ENCODE measurements around the gene SLC5A2.

DNA sequence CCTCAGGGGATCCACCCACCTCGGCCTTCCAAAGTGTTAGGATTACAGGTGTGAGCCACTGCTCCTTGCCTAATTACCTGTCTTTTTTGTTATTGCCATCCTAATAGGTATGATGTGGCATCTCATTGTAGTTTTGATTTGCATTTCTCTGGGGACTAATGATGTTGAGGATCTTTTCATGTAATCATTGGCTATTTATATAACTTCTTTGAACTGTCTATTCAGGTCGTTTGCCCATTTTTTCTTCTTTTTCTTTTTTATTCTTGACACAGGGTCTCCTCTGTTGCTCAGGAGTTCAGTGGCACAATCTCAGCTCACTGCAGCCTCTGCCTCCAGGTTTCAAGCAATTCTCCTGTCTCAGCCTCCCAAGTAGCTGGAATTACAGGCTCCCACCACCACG lies 12.3 kb upstream of the SLC5A2 start:
- TF ChIP-seq, protein P1, sequence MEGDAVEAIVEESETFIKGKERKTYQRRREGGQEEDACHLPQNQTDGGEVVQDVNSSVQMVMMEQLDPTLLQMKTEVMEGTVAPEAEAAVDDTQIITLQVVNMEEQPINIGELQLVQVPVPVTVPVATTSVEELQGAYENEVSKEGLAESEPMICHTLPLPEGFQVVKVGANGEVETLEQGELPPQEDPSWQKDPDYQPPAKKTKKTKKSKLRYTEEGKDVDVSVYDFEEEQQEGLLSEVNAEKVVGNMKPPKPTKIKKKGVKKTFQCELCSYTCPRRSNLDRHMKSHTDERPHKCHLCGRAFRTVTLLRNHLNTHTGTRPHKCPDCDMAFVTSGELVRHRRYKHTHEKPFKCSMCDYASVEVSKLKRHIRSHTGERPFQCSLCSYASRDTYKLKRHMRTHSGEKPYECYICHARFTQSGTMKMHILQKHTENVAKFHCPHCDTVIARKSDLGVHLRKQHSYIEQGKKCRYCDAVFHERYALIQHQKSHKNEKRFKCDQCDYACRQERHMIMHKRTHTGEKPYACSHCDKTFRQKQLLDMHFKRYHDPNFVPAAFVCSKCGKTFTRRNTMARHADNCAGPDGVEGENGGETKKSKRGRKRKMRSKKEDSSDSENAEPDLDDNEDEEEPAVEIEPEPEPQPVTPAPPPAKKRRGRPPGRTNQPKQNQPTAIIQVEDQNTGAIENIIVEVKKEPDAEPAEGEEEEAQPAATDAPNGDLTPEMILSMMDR (conservative IDR thresholded peaks at IDR 0.05) = no peak
- no peak for TF ChIP-seq EZH2 (IDR thresholded peaks at IDR 0.05; ENCODE audit: low read depth)

Data from PC-9 (cell line).